Neuronal stem cell (in vitro differentiated cells): ENCODE data around the gene CATSPER3. TPM values are rescaled to one million over a fixed set of nuclear protein-coding genes. Genes with fewer than 3 reads are reported as not detected.

ENCODE experiments used
- DNase-seq: peaks from one replicate; pipeline ENCODE4 v3.0.0-alpha.2; 2013; ENCODE audit warnings: low spot score
- H2AFZ ChIP-seq: one replicate; pipeline ENCODE4 v1.6.1; 2013; ENCODE audit warnings: mild to moderate bottlenecking, low read length, inconsistent platforms
- H2AK5ac ChIP-seq: 2 replicates; pipeline ENCODE4 v1.6.1; 2013; ENCODE audit warnings: low read depth, mild to moderate bottlenecking, inconsistent platforms, low read length, moderate library complexity, mixed read lengths
- H2BK120ac ChIP-seq: 2 replicates; pipeline ENCODE4 v1.6.1; 2013; ENCODE audit warnings: low read depth, mild to moderate bottlenecking, inconsistent platforms, low read length, moderate library complexity, mixed read lengths
- H2BK12ac ChIP-seq: one replicate; pipeline ENCODE4 v1.6.1; 2013; ENCODE audit warnings: low read length, inconsistent platforms
- H2BK15ac ChIP-seq: 2 replicates; pipeline ENCODE4 v1.6.1; 2013; ENCODE audit warnings: mild to moderate bottlenecking, low read length, inconsistent platforms, mixed read lengths
- H2BK5ac ChIP-seq: one replicate; pipeline ENCODE4 v1.6.1; 2013; ENCODE audit warnings: inconsistent platforms, mild to moderate bottlenecking, low read length, moderate library complexity
- H3K14ac ChIP-seq: one replicate; pipeline ENCODE4 v1.6.1; 2013; ENCODE audit warnings: low read length, inconsistent platforms
- H3K18ac ChIP-seq: 2 replicates; pipeline ENCODE4 v1.6.1; 2013; ENCODE audit warnings: low read length, inconsistent platforms
- H3K23ac ChIP-seq: 2 replicates; pipeline ENCODE4 v1.6.1; 2013; ENCODE audit warnings: low read depth, mild to moderate bottlenecking, mixed read lengths, low read length, inconsistent platforms; ENCODE audit not compliant: poor library complexity
- H3K27ac ChIP-seq: replicated peaks from 3 replicates; pipeline ENCODE4 v1.5.1; 2013; ENCODE audit warnings: low read length, inconsistent platforms
- H3K27me3 ChIP-seq, 3 experiments: 2 replicates each; pipeline ENCODE4 v1.6.1; 2013; ENCODE audit warnings: low read length in 3 of 3, mild to moderate bottlenecking in 2 of 3, inconsistent platforms in 1 of 3, low read depth in 1 of 3, mixed read lengths in 1 of 3, moderate library complexity in 1 of 3; ENCODE audit not compliant: control insufficient read depth in 3 of 3, insufficient read depth in 3 of 3
- H3K36me3 ChIP-seq, 2 donors: replicated peaks in 1 of 2; 2 replicates each; pipeline ENCODE4 v1.6.1; 2013; ENCODE audit warnings: low read length in 2 of 2; ENCODE audit not compliant: control insufficient read depth in 2 of 2, insufficient read depth in 2 of 2
- H3K4ac ChIP-seq: 2 replicates; pipeline ENCODE4 v1.6.1; 2013; ENCODE audit warnings: inconsistent platforms, mild to moderate bottlenecking, low read length, moderate library complexity
- H3K4me1 ChIP-seq, 2 donors: 1 replicate in 1 of 2; 2 replicates in 1 of 2; pipeline ENCODE4 v1.6.1; 2013; ENCODE audit warnings: low read length in 2 of 2, low read depth in 1 of 2; ENCODE audit not compliant: control insufficient read depth in 2 of 2, insufficient read depth in 1 of 2
- H3K4me2 ChIP-seq: one replicate; pipeline ENCODE4 v1.6.1; 2013; ENCODE audit warnings: mild to moderate bottlenecking, low read length, inconsistent platforms; ENCODE audit not compliant: insufficient read depth, poor library complexity, severe bottlenecking
- H3K4me3 ChIP-seq, 2 donors: 2 replicates each; pipeline ENCODE4 v1.5.1; 2013; ENCODE audit warnings: low read length in 2 of 2, mild to moderate bottlenecking in 2 of 2, inconsistent platforms in 1 of 2, moderate library complexity in 1 of 2
- H3K79me1 ChIP-seq: one replicate; pipeline ENCODE4 v1.6.1; 2013; ENCODE audit warnings: low read depth, mild to moderate bottlenecking, inconsistent platforms, low read length, moderate library complexity
- H3K9ac ChIP-seq: one replicate; pipeline ENCODE4 v1.6.1; 2013; ENCODE audit warnings: mild to moderate bottlenecking, low read depth, low read length, inconsistent platforms; ENCODE audit not compliant: poor library complexity
- H3K9me3 ChIP-seq, 2 donors: replicated peaks in 1 of 2; 2 replicates each; pipeline versions ENCODE3 to v1.6.1; 2013; ENCODE audit warnings: low read length in 2 of 2, mild to moderate bottlenecking in 2 of 2, inconsistent platforms in 1 of 2, low read depth in 1 of 2, mixed read lengths in 1 of 2, moderate library complexity in 1 of 2; ENCODE audit not compliant: control insufficient read depth in 2 of 2, insufficient read depth in 1 of 2
- H4K8ac ChIP-seq: one replicate; pipeline ENCODE4 v1.6.1; 2013; ENCODE audit warnings: low read depth, mild to moderate bottlenecking, inconsistent platforms, low read length, moderate library complexity
- H4K91ac ChIP-seq: one replicate; pipeline ENCODE4 v1.6.1; 2013; ENCODE audit warnings: low read length, low read depth, mild to moderate bottlenecking, inconsistent platforms; ENCODE audit not compliant: poor library complexity
- WGBS, 2 donors: extraction: QIAGEN DNeasy Blood & Tissue Kit; methylation state at CpG; one replicate each; pipeline ENCODE4 v1.1.7; 2013; ENCODE audit warnings: missing lambda C conversion rate in 2 of 2, mixed read lengths in 1 of 2; ENCODE audit not compliant: insufficient read length in 2 of 2, insufficient replicate concordance in 1 of 2; ENCODE audit errors: extremely low coverage in 2 of 2; 5-methylcytosine and 5-hydroxymethylcytosine counted together
- small RNA-seq: library from polyadenylated mRNA; stranded (forward); fragments of <200 nt; extraction: miRNeasy Mini kit (QIAGEN cat#:217004); gene quantifications from one replicate; pipeline ENCODE3, GENCODE V24; 2013; ENCODE audit not compliant: insufficient read depth

CATSPER3 gene

DNA sequence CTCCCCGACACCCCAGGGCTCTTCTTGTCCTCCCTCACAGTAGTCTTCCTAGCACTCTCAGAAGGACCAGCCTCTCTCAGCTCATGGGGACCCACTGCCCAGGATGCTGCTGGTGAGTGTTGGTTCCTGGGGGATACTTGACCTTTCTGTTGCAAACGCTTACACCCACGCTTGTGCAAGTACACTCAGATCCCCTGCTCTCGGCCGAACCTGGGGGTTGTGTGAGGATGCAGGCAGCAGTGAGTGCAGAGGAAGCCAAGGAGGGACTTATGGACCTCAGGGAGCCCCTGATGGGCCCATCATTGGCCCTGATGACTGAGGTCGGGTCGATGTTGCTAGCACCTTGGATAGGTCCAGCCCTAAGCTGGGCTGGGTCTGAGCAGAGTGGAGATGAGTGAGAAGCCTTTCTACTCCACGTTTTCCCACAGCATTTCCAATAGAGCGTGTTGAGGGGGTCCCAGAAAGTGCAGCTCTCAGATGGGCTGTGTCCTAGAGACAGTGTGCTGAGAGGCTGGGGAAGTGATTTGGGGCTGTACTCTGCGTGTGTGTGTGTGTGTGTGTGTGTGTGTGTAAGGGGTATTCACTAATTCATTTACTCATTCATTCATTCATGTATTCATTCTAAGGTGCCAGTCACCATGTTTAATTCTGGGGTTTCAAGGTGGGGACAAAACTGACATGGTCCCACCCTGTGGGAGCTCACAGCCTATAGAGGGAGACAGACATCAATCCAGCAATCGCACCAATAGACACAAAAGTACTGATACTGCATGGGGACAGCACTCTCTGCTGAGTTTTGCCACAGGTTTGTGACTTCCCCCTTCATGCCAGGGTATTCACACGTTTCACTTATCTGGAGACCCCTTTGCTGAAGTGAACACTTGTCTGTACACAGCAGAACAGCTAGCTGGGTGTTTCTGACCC, 91.6 kb downstream of the CATSPER3 start:
- Histone ChIP-seq H3K23ac (no peak overlapping the region), H3K27ac (no peak overlapping the region), H2BK5ac (peak overlapping the region; percentile 46), H3K36me3 (no peaks in the 10 kb centered on the region), H3K27me3 (peaks cover 0 to 80% (median 3%) of the 10 kb centered on the region in 3 experiments), H3K4me2 (no peak overlapping the region), H2AFZ (no peak overlapping the region), H2BK15ac (no peak overlapping the region), H3K4me3 (no peak overlapping the region), H2BK12ac (no peak overlapping the region), H2BK120ac (no peak overlapping the region), H3K14ac (no peak overlapping the region), H4K8ac (no peak overlapping the region), H3K9me3 (no peaks in the 10 kb centered on the region), H3K18ac (no peak overlapping the region), H4K91ac (no peak overlapping the region), H2AK5ac (no peak overlapping the region), H3K9ac (no peak overlapping the region), H3K79me1 (no peaks in the 10 kb centered on the region), H3K4ac (no peak overlapping the region), H3K4me1 (peaks cover 0 to 5% of the 10 kb centered on the region in 2 donors)
- DNase-seq, result no peak
- no CpG with 5 or more reads among the region's 12 CpGs for WGBS, 2 donors

DNA sequence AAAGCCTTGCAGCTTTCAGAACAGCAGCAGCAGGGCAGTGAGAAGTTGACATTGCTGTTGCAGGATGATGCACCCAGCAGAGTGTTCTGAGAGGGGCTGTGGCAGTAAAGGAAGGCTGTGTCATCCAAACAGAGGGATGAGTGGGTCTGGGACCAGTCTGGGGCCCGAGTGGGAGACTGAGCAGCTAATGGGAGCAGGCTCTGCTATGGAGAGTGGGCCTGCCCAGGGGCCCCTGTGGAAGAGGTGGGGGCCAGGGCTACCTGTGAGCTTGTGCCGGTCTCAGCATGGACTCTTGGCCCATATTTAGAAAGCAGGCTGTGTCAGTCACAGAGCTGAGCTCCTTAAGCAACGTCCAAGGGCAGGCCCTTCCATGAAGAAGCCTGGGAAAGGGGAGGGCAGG, 92.3 kb downstream of the CATSPER3 start:
- Histone ChIP-seq H2AK5ac (no peak overlapping the region), H4K91ac (no peak overlapping the region), H2AFZ (no peak overlapping the region), H3K18ac (peak overlapping the region; percentile 52), H4K8ac (no peak overlapping the region), H2BK12ac (no peak overlapping the region), H3K36me3 (no peaks in the 10 kb centered on the region), H3K9me3 (no peaks in the 10 kb centered on the region), H3K4me1 (peaks cover 0 to 6% of the 10 kb centered on the region in 2 donors), H2BK15ac (no peak overlapping the region), H3K4ac (no peak overlapping the region), H3K9ac (no peak overlapping the region), H3K4me3 (no peak overlapping the region), H3K4me2 (no peak overlapping the region), H3K27me3 (peaks cover 0 to 77% (median 5%) of the 10 kb centered on the region in 3 experiments), H3K79me1 (no peaks in the 10 kb centered on the region), H2BK5ac (no peak overlapping the region), H2BK120ac (peak overlapping the region; percentile 33), H3K23ac (no peak overlapping the region), H3K27ac (no peak overlapping the region), H3K14ac (no peak overlapping the region)
- no peak for DNase-seq
- no CpG with 5 or more reads among the region's 3 CpGs for WGBS, 2 donors

DNA sequence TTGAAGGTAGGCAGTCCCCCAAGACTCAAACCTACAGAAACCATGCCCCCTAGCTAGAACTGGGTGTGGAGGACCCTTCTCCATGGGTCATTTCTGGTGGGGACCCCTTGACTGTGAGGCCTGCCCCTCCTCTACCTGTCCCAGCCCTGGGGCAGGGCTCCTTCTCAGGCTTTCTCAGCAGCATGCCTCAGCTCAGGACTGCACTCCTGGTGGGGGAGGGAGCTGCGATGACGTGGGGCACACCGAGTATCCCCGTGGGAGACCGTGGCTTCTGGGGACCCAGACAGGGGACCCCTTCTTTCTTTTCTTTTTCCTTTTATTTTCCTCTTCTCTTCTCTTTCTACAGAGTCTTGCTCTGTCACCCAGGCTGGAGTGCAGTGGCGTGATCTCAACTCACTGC, 93.3 kb downstream of the CATSPER3 start:
- no peak overlapping the region for H2BK120ac ChIP-seq
- no peak overlapping the region for H2BK5ac ChIP-seq
- H4K91ac ChIP-seq, result no peak overlapping the region
- H3K4me3 ChIP-seq, result no peak overlapping the region
- no peak overlapping the region for H3K4me2 ChIP-seq
- no peak overlapping the region for H2AK5ac ChIP-seq
- H3K27me3 ChIP-seq, result peaks cover 0 to 77% (median 2%) of the 10 kb centered on the region in 3 experiments
- H2AFZ ChIP-seq, result no peak overlapping the region
- no peak overlapping the region for H2BK12ac ChIP-seq
- no peaks in the 10 kb centered on the region for H3K36me3 ChIP-seq
- no peak for DNase-seq
- H3K4me1 ChIP-seq, result peaks cover 0 to 6% of the 10 kb centered on the region in 2 donors
- H3K4ac ChIP-seq, result no peak overlapping the region
- no peak overlapping the region for H3K18ac ChIP-seq
- no peak overlapping the region for H3K9ac ChIP-seq
- H3K14ac ChIP-seq, result no peak overlapping the region
- WGBS, 2 donors, result no CpG with 5 or more reads among the region's 6 CpGs
- no peak overlapping the region for H2BK15ac ChIP-seq
- no peaks in the 10 kb centered on the region for H3K79me1 ChIP-seq
- H4K8ac ChIP-seq, result no peak overlapping the region
- H3K9me3 ChIP-seq, result no peaks in the 10 kb centered on the region
- no peak overlapping the region for H3K27ac ChIP-seq
- H3K23ac ChIP-seq, result no peak overlapping the region

Small RNAs within 50 kb of the gene (small RNA-seq; reads per million reads assigned to genes)
- gene MIR4461 (not detected), gene MTND3P25 (not detected), gene MTND4LP30 (not detected)
